ENCODE data around the gene HSPA12B. TPM values are rescaled to one million over a fixed set of nuclear protein-coding genes. Genes with fewer than 3 reads are reported as not detected.

The HSPA12B gene
- polyA plus RNA-seq, 6 donors from 2014 or later: not detected

DNA sequence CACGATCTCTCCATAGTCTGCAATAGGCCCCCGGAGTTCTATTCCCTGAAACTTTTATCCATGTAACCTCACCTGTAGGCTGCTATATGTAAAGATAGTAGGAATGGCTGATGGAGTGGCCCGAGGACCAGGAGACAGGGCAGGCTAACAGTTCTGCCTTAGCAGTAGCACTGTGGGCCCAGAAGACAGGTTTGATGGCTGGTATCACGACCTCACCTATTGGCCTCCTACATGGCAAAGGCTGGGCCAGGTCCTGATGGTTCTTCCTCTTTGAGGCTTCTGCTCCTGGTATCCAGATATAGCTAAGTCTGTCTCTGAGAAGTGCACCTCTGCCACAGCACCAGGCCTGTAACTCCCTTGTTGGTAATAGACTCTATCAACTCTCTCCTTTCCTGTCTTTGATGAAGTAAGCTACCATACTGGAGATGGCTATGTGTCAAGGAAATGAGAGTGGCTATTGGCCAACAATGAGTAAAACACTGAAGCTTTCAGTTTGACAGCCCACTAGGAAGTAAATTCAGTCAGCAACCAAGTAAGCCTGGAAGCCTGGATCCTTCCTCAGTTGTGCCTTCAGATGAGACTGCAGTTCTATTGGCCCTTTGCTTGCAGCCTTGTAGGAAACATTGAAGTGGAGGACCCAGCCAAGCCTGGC lies 43.1 kb downstream of the HSPA12B start:
- ATAC-seq (ENCODE audit: low read depth in 2 of 2) (no peak), DNase-seq (no peak)
- no peaks in the 10 kb centered on the region for H3K36me3 Mint-ChIP-seq
- H3K27ac Mint-ChIP-seq: peak overlapping the region in 1 of 6 donors; percentile 24
- H3K4me3 Mint-ChIP-seq: peak overlapping the region in 4 of 8 donors; percentile 4 to 62 (median 30)
- peaks cover 24 to 34% (median 24%) of the 10 kb centered on the region in 3 donors for H3K4me1 Mint-ChIP-seq
- H3K9me3 Mint-ChIP-seq: no peaks in the 10 kb centered on the region
- peaks cover 0 to 8% (median 7%) of the 10 kb centered on the region in 3 donors for H3K27me3 Mint-ChIP-seq

DNA sequence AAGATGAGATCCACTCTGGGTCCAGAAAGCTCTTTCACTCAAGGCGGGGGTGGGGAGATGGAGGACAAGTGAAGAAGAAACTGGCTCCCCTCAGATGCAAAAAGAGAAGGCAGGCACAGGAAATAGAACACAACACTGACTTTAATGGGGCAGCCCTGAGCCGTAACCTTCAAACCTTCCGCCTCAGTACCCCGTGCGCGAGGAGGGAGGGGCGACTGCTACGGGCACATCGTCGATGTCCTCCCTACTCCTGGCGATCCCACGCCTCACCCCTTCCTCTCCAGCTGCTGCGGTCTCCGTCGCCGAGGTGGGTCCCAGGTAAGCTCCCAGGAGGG lies 44.9 kb downstream of the HSPA12B start:
- peaks cover 0 to 8% (median 7%) of the 10 kb centered on the region in 3 donors for H3K27me3 Mint-ChIP-seq
- H3K4me3 Mint-ChIP-seq: peak overlapping the region; percentile 83 to 94 (median 89)
- peaks cover 38 to 52% (median 39%) of the 10 kb centered on the region in 3 donors for H3K4me1 Mint-ChIP-seq
- no peaks in the 10 kb centered on the region for H3K9me3 Mint-ChIP-seq
- H3K27ac Mint-ChIP-seq: peak overlapping the region in 3 of 6 donors; percentile 29 to 56 (median 53)
- peak; percentile 71 to 75 for ATAC-seq (ENCODE audit: low read depth in 2 of 2)
- H3K36me3 Mint-ChIP-seq: no peaks in the 10 kb centered on the region
- DNase-seq: peak; percentile 34

DNA sequence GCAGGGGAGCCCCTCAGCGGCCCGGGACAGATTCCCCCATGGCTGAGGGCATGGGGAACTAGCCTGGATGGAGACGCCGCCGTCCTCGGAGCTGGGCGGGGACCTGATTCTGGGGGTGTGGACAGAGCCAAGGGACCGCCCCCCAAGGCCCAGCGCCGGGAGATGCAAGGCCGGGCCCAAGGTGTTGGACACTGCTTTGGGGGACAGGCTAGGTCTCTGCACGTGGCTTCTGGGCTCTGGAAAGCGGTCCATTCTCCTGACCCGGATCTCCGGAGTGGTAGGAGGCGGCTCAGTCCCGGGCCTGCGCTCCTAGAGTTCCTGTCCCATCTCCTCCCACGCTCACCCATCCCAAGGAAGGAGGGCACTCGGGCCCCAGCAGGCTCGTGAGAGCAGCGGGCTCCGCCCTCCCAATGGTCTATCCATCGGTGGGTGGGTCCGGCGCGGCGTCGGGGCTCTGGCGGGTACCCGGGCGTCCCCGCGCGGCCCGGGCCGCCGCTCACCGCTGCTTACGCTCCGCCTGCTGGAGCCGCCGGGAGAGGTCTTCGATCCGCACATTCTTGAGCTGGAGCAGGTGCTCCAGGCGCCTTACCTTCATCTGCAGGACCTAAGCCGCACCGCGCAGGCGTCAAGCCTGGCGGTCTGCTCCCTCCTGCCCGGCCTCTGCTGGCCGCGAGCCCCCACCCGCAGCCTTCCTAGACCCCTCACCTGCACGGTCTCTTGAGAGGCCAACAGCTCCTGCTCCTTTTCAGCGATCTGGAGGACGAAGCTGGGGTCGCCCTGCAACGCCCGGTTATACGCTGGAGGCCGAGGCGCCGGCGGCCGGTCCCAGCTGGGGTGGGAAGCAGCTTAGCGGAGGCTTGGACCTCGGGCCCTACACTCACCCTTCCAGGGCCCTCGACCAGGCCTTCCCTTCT lies 45.5 kb downstream of the HSPA12B start:
- H3K27ac Mint-ChIP-seq: peak overlapping the region in 3 of 6 donors; percentile 38 to 56 (median 53)
- ATAC-seq (ENCODE audit: low read depth in 2 of 2) (peak; percentile 69 to 70), DNase-seq (peak; percentile 38)
- peaks cover 38 to 52% (median 43%) of the 10 kb centered on the region in 3 donors for H3K4me1 Mint-ChIP-seq
- H3K27me3 Mint-ChIP-seq: peaks cover 0 to 8% (median 7%) of the 10 kb centered on the region in 3 donors
- H3K36me3 Mint-ChIP-seq: no peaks in the 10 kb centered on the region
- no peaks in the 10 kb centered on the region for H3K9me3 Mint-ChIP-seq
- H3K4me3 Mint-ChIP-seq: peak overlapping the region; percentile 83 to 94 (median 89)

DNA sequence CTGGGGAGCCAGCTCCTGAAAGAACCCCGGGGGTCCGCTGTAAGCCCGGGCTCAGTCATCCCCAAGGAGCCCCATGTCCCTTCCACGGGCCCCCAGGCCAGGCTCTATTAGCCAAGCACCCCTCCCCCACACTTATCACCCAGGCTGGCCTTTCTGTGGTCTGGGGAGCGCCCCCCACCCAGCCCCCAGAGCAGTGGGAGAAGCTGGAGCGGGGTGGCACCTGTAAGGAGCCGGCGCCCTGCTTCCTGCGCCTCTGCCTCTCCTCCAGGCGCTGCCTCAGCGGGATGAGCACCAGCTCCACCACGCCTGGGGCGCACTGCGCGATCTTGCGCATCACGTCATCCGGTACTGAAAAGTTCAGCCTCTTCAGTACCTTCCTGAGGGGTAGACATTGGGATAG lies 46.5 kb downstream of the HSPA12B start:
- no peaks in the 10 kb centered on the region for H3K9me3 Mint-ChIP-seq
- peaks cover 43 to 60% (median 50%) of the 10 kb centered on the region in 3 donors for H3K4me1 Mint-ChIP-seq
- peak overlapping the region in 1 of 6 donors; percentile 60 for H3K27ac Mint-ChIP-seq
- ATAC-seq (ENCODE audit: low read depth in 2 of 2) (no peak), DNase-seq (no peak)
- H3K27me3 Mint-ChIP-seq: peaks cover 0 to 8% (median 7%) of the 10 kb centered on the region in 3 donors
- no peaks in the 10 kb centered on the region for H3K36me3 Mint-ChIP-seq
- H3K4me3 Mint-ChIP-seq: peak overlapping the region in 7 of 8 donors; percentile 36 to 93 (median 86)

DNA sequence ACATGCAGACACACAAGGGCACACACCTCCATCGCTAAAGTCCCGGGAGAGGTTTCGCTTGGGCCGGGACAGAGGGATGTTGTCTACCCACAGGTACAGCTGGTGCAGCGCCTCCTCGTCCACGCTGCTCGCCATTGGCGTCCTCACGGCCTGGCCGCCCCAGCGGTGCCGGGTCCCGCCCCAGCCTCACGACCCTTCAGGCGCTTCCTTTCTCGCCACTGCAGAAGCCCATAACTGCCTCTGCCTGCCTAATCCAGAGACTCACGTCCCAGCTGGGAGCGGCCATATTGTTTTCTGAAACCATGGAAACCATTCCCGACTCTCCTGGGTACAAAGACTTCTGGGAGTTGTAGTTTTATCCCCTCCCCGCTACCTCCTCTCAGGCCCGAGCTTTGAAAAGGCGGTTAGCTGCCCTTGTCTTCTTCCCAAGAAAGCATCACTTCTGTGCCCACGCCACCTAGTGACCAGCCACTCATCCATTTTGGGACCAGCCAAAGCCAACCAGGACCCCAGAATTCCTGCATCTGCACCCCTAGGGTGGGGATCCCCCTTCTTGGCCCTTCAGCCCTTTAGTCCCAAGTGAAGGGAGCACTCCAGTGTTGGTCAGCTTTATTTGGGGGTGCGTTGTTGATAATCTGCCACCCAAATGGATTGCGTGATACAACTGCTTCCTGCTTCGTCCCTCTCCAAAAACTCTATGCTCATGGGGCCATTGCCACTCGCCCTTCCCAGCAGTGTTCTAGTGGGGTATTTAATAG lies 48.8 kb downstream of the HSPA12B start, which contains the start of gene SPEF1:
TSS of gene SPEF1 (minus strand) at position 296 of the 758 bp plus-strand sequence. CDS start at position 135, 161 bp downstream.
- Mint-ChIP-seq H3K27me3 (peaks cover 0 to 8% (median 7%) of the 10 kb centered on the region in 3 donors), H3K4me1 (peaks cover 51 to 70% (median 61%) of the 10 kb centered on the region in 3 donors), H3K27ac (peak within 1 kb of the TSS; percentile 21 to 74 (median 52)), H3K36me3 (no peaks in the 10 kb centered on the region), H3K4me3 (peak within 1 kb of the TSS; percentile 57 to 87 (median 72)), H3K9me3 (no peaks in the 10 kb centered on the region)
- ATAC-seq (ENCODE audit: low read depth in 2 of 2): peak; percentile 32 to 45
- peak; percentile 47 for DNase-seq

DNA sequence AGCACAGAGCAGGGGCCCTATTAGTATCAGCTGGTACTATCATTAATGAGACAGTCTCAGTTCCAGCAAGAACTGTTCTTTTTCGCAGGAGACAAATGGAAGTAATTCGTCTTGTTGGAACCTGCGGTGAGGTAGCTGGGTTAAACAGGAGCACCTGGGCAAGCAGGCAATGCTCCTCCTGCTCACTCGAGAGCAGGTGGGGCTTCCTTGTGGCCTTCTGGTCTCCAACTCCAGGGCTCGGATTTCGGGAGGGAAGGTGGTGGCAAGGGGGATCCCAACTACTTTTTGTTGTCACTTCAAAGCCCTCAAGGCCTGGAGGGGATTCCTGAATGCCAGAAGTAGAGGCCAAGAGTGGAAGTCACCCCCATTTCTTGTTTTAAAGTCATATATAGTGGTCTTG lies 50.1 kb downstream of the HSPA12B start:
- no peaks in the 10 kb centered on the region for H3K36me3 Mint-ChIP-seq
- H3K4me1 Mint-ChIP-seq: peaks cover 45 to 64% (median 60%) of the 10 kb centered on the region in 3 donors
- no peaks in the 10 kb centered on the region for H3K9me3 Mint-ChIP-seq
- DNase-seq (no peak), ATAC-seq (ENCODE audit: low read depth in 2 of 2) (no peak)
- peaks cover 0 to 8% (median 7%) of the 10 kb centered on the region in 3 donors for H3K27me3 Mint-ChIP-seq
- H3K4me3 Mint-ChIP-seq: peak overlapping the region in 3 of 8 donors; percentile 19 to 55 (median 35)
- peak overlapping the region in 3 of 6 donors; percentile 21 to 51 (median 44) for H3K27ac Mint-ChIP-seq

DNA sequence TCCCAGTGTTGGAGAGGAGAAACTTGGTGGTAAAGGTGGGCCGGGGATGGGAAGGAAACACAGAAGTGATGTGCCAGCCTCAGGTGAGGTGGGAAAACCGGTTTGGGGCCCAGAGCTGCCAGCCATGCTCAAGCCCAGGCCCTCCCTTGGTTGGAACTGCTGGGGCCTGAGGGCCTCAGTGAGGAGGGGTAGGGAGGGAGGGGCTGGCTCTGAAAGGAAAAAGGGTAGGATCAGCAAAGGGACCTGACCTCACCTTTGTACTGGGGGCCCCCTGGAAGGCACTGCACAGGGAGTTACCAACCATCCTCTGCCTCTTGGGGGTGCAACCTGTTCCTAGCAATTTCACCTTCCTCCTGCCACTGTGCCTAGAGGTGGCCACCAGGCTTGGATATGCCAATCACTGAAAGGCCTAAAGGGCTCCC lies 50.6 kb downstream of the HSPA12B start:
- no peak for ATAC-seq (ENCODE audit: low read depth in 2 of 2)
- Mint-ChIP-seq H3K9me3 (no peaks in the 10 kb centered on the region), H3K4me3 (peak overlapping the region in 4 of 8 donors; percentile 47 to 74 (median 59)), H3K36me3 (no peaks in the 10 kb centered on the region), H3K27ac (peak overlapping the region in 1 of 6 donors; percentile 19), H3K27me3 (peaks cover 0 to 8% (median 7%) of the 10 kb centered on the region in 3 donors), H3K4me1 (peaks cover 45 to 65% (median 64%) of the 10 kb centered on the region in 3 donors)
- no peak for DNase-seq

DNA sequence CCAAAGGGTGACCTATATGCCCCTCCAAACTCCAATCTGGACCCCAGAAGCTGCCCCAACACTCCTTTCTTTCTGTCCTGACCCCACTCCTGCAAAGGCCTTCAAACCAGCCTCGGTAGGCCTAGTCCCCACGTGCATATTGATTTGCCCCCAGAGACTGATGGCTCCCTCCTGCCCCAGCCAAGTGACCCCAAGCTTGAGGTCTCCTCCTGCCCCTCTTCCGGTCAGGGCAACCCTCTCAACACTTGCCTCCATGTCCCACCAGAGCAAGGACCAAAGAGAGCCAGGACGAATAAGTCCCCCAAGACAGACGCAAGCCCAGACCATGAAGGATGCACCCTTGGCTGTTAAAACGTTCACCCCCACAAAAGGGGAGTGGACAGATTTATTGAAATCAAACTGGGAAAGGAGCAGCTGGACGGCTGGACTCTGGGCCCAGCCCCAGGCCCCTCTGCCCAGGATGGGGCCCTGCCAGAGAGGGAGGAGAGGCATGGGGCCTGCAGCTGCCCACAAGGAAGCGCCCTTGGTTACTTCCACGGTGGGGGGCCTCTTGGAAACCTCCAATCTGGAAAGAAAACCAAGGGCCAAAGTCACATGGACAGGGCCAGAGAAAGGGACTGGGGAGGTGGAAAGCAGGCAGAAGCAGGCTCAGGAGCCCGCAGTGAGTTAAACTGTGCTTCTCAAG lies 51.2 kb downstream of the HSPA12B start:
- H3K27ac Mint-ChIP-seq: no peak overlapping the region
- H3K4me1 Mint-ChIP-seq: peaks cover 47 to 63% (median 62%) of the 10 kb centered on the region in 3 donors
- no peaks in the 10 kb centered on the region for H3K9me3 Mint-ChIP-seq
- ATAC-seq (ENCODE audit: low read depth in 2 of 2) (no peak), DNase-seq (no peak)
- H3K27me3 Mint-ChIP-seq: peaks cover 0 to 7% (median 5%) of the 10 kb centered on the region in 3 donors
- H3K4me3 Mint-ChIP-seq: peak overlapping the region in 5 of 8 donors; percentile 2 to 74 (median 49)
- no peaks in the 10 kb centered on the region for H3K36me3 Mint-ChIP-seq

DNA sequence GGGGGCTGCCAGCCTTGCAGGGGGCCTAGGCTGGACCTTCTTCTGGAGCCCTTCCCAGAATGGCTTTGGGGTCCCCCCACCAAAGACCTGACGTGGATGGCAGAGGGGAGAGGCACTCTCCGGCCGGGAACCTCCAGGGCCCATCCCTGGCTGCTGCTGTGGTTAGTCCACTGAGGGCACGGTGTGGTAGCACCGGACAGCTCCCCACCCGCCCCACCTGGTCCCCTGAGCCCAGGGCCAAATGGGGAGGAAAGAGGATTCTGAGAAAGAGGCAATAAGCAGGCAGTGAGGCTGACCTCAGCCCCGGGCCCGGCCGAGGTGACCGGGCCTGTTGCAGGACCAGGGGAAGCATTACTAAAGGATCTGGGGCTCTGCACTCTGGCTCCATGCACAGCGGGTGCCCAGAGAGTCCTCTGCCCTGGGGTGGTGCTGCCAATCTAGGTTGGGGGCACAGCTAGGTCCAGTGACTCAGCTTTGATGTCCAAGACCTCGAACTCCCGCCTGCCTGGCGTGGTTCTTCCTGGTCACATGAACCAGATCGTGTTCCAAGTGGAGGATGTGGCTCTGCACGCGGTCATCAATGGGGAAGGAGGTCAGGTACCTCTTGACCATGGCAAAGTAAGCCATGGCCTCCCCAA lies 51.9 kb downstream of the HSPA12B start:
- H3K27ac Mint-ChIP-seq: peak overlapping the region in 5 of 6 donors; percentile 21 to 97 (median 78)
- H3K4me3 Mint-ChIP-seq: peak overlapping the region in 6 of 8 donors; percentile 30 to 71 (median 54)
- H3K9me3 Mint-ChIP-seq: no peaks in the 10 kb centered on the region
- peaks cover 0 to 5% (median 0%) of the 10 kb centered on the region in 3 donors for H3K27me3 Mint-ChIP-seq
- peaks cover 49 to 60% (median 60%) of the 10 kb centered on the region in 3 donors for H3K4me1 Mint-ChIP-seq
- no peaks in the 10 kb centered on the region for H3K36me3 Mint-ChIP-seq
- ATAC-seq (ENCODE audit: low read depth in 2 of 2): no peak
- DNase-seq: no peak

DNA sequence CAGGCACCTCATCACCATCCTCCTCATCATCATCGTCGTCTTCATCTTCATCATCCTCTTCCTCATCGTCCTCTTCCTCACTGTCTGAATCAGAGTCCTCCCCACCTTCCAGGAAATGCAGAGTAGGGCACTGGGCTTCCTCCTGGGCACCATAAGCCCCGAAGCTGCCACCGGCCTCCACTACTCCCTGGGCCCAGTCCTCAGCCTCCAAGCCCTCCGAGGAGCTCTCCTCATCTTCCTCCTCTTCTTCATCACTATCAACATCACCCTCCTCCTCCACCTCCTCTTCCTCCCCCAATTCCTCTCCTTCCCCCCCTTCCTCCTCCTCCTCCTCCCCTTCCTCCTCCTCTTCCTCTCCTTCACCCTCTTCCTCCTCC lies 52.4 kb downstream of the HSPA12B start:
- H3K4me1 Mint-ChIP-seq: peaks cover 43 to 55% (median 55%) of the 10 kb centered on the region in 3 donors
- H3K9me3 Mint-ChIP-seq: no peaks in the 10 kb centered on the region
- peaks cover 0 to under 1% (median 0%) of the 10 kb centered on the region in 3 donors for H3K27me3 Mint-ChIP-seq
- peak overlapping the region in 5 of 6 donors; percentile 16 to 97 (median 78) for H3K27ac Mint-ChIP-seq
- H3K4me3 Mint-ChIP-seq: peak overlapping the region in 7 of 8 donors; percentile 30 to 71 (median 53)
- ATAC-seq (ENCODE audit: low read depth in 2 of 2): no peak
- H3K36me3 Mint-ChIP-seq: no peaks in the 10 kb centered on the region
- DNase-seq: no peak

DNA sequence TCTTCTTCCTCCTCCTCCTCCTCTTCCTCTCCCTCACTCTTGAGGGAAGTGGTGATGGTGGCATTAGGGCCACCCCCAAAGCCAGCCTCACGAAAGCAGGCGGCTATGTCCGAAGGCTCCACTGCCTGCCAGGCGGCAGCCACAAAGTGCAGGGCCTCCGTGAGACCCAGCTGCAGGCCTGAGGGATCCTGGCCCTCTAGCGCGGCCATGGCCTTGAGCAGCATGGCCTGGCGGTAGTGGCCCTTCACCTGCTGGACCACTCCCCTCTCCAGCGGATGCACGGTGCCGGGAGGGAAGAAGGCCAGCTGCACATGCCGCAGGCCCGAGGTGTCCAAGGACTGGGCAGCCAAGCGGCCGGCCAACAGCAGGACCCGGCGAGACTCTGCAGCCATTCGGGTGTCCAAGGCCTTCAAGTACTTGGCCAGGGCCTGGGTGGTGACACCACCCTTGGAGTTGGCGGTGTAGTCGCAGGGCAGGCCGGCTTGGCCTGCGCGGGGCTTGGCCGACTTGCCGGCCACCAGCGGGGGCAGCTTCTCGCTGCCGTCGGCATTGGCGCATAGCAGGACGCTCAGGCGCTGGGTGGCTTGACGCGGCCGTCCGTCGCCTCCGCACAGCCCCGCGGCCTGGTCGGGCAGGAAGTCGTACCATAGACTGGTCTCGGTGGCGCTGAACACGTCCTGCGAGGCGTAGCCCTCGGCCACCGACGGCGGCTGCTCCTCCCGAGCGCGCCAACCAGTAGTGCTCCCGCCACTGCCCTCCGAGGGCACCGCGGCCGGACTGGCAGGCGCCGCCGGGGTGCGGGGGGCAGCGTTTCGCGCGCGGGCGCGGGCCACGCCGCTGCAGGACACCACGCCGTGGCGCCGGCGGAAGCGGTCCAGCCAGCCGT lies 53.0 kb downstream of the HSPA12B start:
- Mint-ChIP-seq H3K36me3 (no peaks in the 10 kb centered on the region), H3K9me3 (no peaks in the 10 kb centered on the region), H3K4me3 (peak overlapping the region in 4 of 8 donors; percentile 9 to 84 (median 58)), H3K27ac (peak overlapping the region in 2 of 6 donors; percentile 78 to 91), H3K4me1 (peaks cover 40 to 52% (median 50%) of the 10 kb centered on the region in 3 donors), H3K27me3 (no peaks in the 10 kb centered on the region)
- DNase-seq: no peak
- no peak for ATAC-seq (ENCODE audit: low read depth in 2 of 2)

All from naive B cell (primary cell).